ENCODE measurements around the gene DMXL1.

Gene DMXL1

GRCh38 chr5:119161430-119161829 is 90.5 kb downstream of the DMXL1 start:
- Histone ChIP-seq H4K20me1 (ENCODE audit: insufficient read depth, low read length) (no peaks in the 10 kb centered on the region), H3F3A (ENCODE audit: insufficient read depth, low read length) (no peaks in the 10 kb centered on the region), H3K79me2 (ENCODE audit: insufficient read depth, low read length) (no peaks in the 10 kb centered on the region), H3K4me2 (ENCODE audit: low read length) (no peak overlapping the region), H3K9ac (ENCODE audit: low read length) (no peak overlapping the region), H3K4me1 (ENCODE audit: insufficient read depth, low read length, severe bottlenecking) (no peaks in the 10 kb centered on the region), H3K9me2 (ENCODE audit: low read depth, low read length) (no peaks in the 10 kb centered on the region), H3K27me3 (ENCODE audit: insufficient read depth, low read length) (no peaks in the 10 kb centered on the region), H3K9me3 (ENCODE audit: low read length) (peaks cover 6% of the 10 kb centered on the region; the same call in 1 of the 2 replicates), H3K4me3 (ENCODE audit: low read depth, low read length, poor library complexity, severe bottlenecking) (no peak overlapping the region), H2AFZ (ENCODE audit: low read length) (no peak overlapping the region), H3K27ac (ENCODE audit: low read depth, low read length, poor library complexity, severe bottlenecking) (no peak overlapping the region), H3K36me3 (ENCODE audit: insufficient read depth, low read length) (peaks cover 40% of the 10 kb centered on the region)
- no peak for TF ChIP-seq EZH2 (IDR thresholded peaks at IDR 0.05; ENCODE audit: borderline replicate concordance, low read length)
- TF ChIP-seq, protein P1, sequence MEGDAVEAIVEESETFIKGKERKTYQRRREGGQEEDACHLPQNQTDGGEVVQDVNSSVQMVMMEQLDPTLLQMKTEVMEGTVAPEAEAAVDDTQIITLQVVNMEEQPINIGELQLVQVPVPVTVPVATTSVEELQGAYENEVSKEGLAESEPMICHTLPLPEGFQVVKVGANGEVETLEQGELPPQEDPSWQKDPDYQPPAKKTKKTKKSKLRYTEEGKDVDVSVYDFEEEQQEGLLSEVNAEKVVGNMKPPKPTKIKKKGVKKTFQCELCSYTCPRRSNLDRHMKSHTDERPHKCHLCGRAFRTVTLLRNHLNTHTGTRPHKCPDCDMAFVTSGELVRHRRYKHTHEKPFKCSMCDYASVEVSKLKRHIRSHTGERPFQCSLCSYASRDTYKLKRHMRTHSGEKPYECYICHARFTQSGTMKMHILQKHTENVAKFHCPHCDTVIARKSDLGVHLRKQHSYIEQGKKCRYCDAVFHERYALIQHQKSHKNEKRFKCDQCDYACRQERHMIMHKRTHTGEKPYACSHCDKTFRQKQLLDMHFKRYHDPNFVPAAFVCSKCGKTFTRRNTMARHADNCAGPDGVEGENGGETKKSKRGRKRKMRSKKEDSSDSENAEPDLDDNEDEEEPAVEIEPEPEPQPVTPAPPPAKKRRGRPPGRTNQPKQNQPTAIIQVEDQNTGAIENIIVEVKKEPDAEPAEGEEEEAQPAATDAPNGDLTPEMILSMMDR (IDR thresholded peaks at IDR 0.05; ENCODE audit: low read length), result no peak

- no peak overlapping the region for H3K9ac ChIP-seq (ENCODE audit: low read length)
Observed at GRCh38 chr5:119166026-119166425, 95.1 kb downstream of the DMXL1 start.

GRCh38 chr5:119168401-119168800 is 97.5 kb downstream of the DMXL1 start:
- H2AFZ ChIP-seq (ENCODE audit: low read length), result no peak overlapping the region
- no peak for TF ChIP-seq EZH2 (IDR thresholded peaks at IDR 0.05; ENCODE audit: borderline replicate concordance, low read length)
- TF ChIP-seq, protein P1 (IDR thresholded peaks at IDR 0.05; ENCODE audit: low read length), result no peak
- H3K9ac ChIP-seq (ENCODE audit: low read length), result no peak overlapping the region
- no peak overlapping the region for H3K4me3 ChIP-seq (ENCODE audit: low read depth, low read length, poor library complexity, severe bottlenecking)
- no peaks in the 10 kb centered on the region for H3K4me1 ChIP-seq (ENCODE audit: insufficient read depth, low read length, severe bottlenecking)
- no peaks in the 10 kb centered on the region for H3K79me2 ChIP-seq (ENCODE audit: insufficient read depth, low read length)
- no peaks in the 10 kb centered on the region for H3K9me3 ChIP-seq (ENCODE audit: low read length)
- H3F3A ChIP-seq (ENCODE audit: insufficient read depth, low read length), result no peaks in the 10 kb centered on the region
- H3K27me3 ChIP-seq (ENCODE audit: insufficient read depth, low read length), result no peaks in the 10 kb centered on the region
- H3K9me2 ChIP-seq (ENCODE audit: low read depth, low read length), result no peaks in the 10 kb centered on the region
- no peaks in the 10 kb centered on the region for H4K20me1 ChIP-seq (ENCODE audit: insufficient read depth, low read length)
- no peak overlapping the region for H3K27ac ChIP-seq (ENCODE audit: low read depth, low read length, poor library complexity, severe bottlenecking)
- H3K4me2 ChIP-seq (ENCODE audit: low read length), result no peak overlapping the region
- peaks cover 55% of the 10 kb centered on the region for H3K36me3 ChIP-seq (ENCODE audit: insufficient read depth, low read length)

More at GRCh38 chr5:119166026-119166425, 95.1 kb downstream of the DMXL1 start:
- H3K79me2 ChIP-seq (ENCODE audit: insufficient read depth, low read length), result no peaks in the 10 kb centered on the region
- no peak overlapping the region for H3K4me2 ChIP-seq (ENCODE audit: low read length)
- H3F3A ChIP-seq (ENCODE audit: insufficient read depth, low read length), result no peaks in the 10 kb centered on the region
- no peak overlapping the region for H3K27ac ChIP-seq (ENCODE audit: low read depth, low read length, poor library complexity, severe bottlenecking)
- H3K36me3 ChIP-seq (ENCODE audit: insufficient read depth, low read length), result peaks cover 47% of the 10 kb centered on the region
- H3K9me3 ChIP-seq (ENCODE audit: low read length), result no peaks in the 10 kb centered on the region
- H3K9me2 ChIP-seq (ENCODE audit: low read depth, low read length), result no peaks in the 10 kb centered on the region
- no peak overlapping the region for H3K4me3 ChIP-seq (ENCODE audit: low read depth, low read length, poor library complexity, severe bottlenecking)
- no peak overlapping the region for H2AFZ ChIP-seq (ENCODE audit: low read length)
- H3K27me3 ChIP-seq (ENCODE audit: insufficient read depth, low read length), result no peaks in the 10 kb centered on the region
- H4K20me1 ChIP-seq (ENCODE audit: insufficient read depth, low read length), result no peaks in the 10 kb centered on the region
- no peaks in the 10 kb centered on the region for H3K4me1 ChIP-seq (ENCODE audit: insufficient read depth, low read length, severe bottlenecking)
- TF ChIP-seq, protein P1 (IDR thresholded peaks at IDR 0.05; ENCODE audit: low read length), result no peak
- no peak for TF ChIP-seq EZH2 (IDR thresholded peaks at IDR 0.05; ENCODE audit: borderline replicate concordance, low read length)
